Activated CD4-positive, alpha-beta memory T cell treated with anti-CD3 and anti-CD28 coated beads for 36 hours (primary cell): ENCODE measurements around the gene DHCR24. TPM values are rescaled to one million over a fixed set of nuclear protein-coding genes. Genes with fewer than 3 reads are reported as not detected.

Experiments used
- CTCF ChIA-PET: fragments of 350-600 bp; sonication (Branson Sonifier 250); formaldehyde crosslinking; loops from one replicate; lab custom pipeline; 2021; ENCODE audit warnings: antibody characterized with exemption, inconsistent platforms; lab: Charles Lee
- POLR2A ChIA-PET: fragments of 350-600 bp; sonication (Branson Sonifier 250); formaldehyde crosslinking; loops from one replicate; lab custom pipeline; 2021; ENCODE audit warnings: antibody characterized with exemption; lab: Charles Lee
- DNase-seq: peaks from one replicate; pipeline ENCODE4 v3.0.0-alpha.2; 2020
- H3K27ac Mint-ChIP-seq: one replicate; pipeline ENCODE4 v1.8.0; 2021; ENCODE audit warnings: mixed read lengths
- H3K27me3 Mint-ChIP-seq: one replicate; pipeline ENCODE4 v1.8.0; 2021; ENCODE audit warnings: mixed read lengths
- H3K36me3 Mint-ChIP-seq: one replicate; pipeline ENCODE4 v1.8.0; 2021; ENCODE audit warnings: mixed read lengths
- H3K4me1 Mint-ChIP-seq: one replicate; pipeline ENCODE4 v1.8.0; 2021; ENCODE audit warnings: low read depth, mixed read lengths
- H3K4me3 Mint-ChIP-seq: one replicate; pipeline ENCODE4 v1.8.0; 2021; ENCODE audit warnings: mild to moderate bottlenecking, mixed read lengths
- H3K9me3 Mint-ChIP-seq: one replicate; pipeline ENCODE4 v1.8.0; 2021; ENCODE audit warnings: mixed read lengths
- intact Hi-C: fragments of 100-400 bp; cut with micrococcal nuclease; formaldehyde crosslinking; loops from one replicate; pipeline ENCODE4 v1.15.1; 2023
- total RNA-seq, 2 experiments: library from RNA; stranded (reverse); gene quantifications; one replicate each; pipeline ENCODE4 v1.2.3, GENCODE V29; 2021

The DHCR24 gene
- total RNA-seq, 2 experiments from 2014 or later = 72.6 to 75.1 TPM

- Mint-ChIP-seq H3K4me3 (no peak overlapping the region), H3K9me3 (peaks cover 7% of the 10 kb centered on the region), H3K27me3 (peaks cover 1% of the 10 kb centered on the region), H3K27ac (no peak overlapping the region), H3K36me3 (peaks cover 6% of the 10 kb centered on the region), H3K4me1 (no peaks in the 10 kb centered on the region)
- CTCF ChIA-PET = no interaction called here
- POLR2A ChIA-PET = no interaction called here
- no peak for DNase-seq
- intact Hi-C loops = no loop called here
Observed at GRCh38 chr1:54835131-54835898, 51.7 kb downstream of the DHCR24 start.

- Mint-ChIP-seq H3K27ac (no peak overlapping the region), H3K9me3 (peaks cover 9% of the 10 kb centered on the region), H3K4me3 (no peak overlapping the region), H3K27me3 (peaks cover 1% of the 10 kb centered on the region), H3K4me1 (no peaks in the 10 kb centered on the region), H3K36me3 (peaks cover 8% of the 10 kb centered on the region)
- ChIA-PET POLR2A (no interaction called here), CTCF (no interaction called here)
- DNase-seq = no peak
- intact Hi-C loops = no loop called here
Observed at GRCh38 chr1:54834007-54834541, 52.9 kb downstream of the DHCR24 start.

- no peak overlapping the region for H3K27ac Mint-ChIP-seq
- intact Hi-C loops = no loop called here
- peaks cover 15% of the 10 kb centered on the region for H3K9me3 Mint-ChIP-seq
Observed at GRCh38 chr1:54833121-54833520, 53.9 kb downstream of the DHCR24 start.

GRCh38 chr1:54826226-54826816 lies 60.7 kb downstream of the DHCR24 start:
- intact Hi-C loops = no loop called here
- H3K4me1 Mint-ChIP-seq = no peaks in the 10 kb centered on the region
- ChIA-PET CTCF (no interaction called here), POLR2A (no interaction called here)
- peaks cover 41% of the 10 kb centered on the region for H3K9me3 Mint-ChIP-seq
- peaks cover 22% of the 10 kb centered on the region for H3K36me3 Mint-ChIP-seq
- no peaks in the 10 kb centered on the region for H3K27me3 Mint-ChIP-seq
- no peak overlapping the region for H3K4me3 Mint-ChIP-seq
- no peak overlapping the region for H3K27ac Mint-ChIP-seq
- DNase-seq = no peak

More at GRCh38 chr1:54833121-54833520, 53.9 kb downstream of the DHCR24 start:
- Mint-ChIP-seq H3K4me3 (no peak overlapping the region), H3K36me3 (peaks cover 10% of the 10 kb centered on the region), H3K4me1 (no peaks in the 10 kb centered on the region), H3K27me3 (peaks cover 1% of the 10 kb centered on the region)
- no peak for DNase-seq
- ChIA-PET POLR2A (no interaction called here), CTCF (no interaction called here)

GRCh38 chr1:54825696-54826095 lies 61.3 kb downstream of the DHCR24 start:
- no peak for DNase-seq
- ChIA-PET POLR2A (no interaction called here), CTCF (no interaction called here)
- Mint-ChIP-seq H3K4me1 (no peaks in the 10 kb centered on the region), H3K27me3 (no peaks in the 10 kb centered on the region), H3K9me3 (peaks cover 36% of the 10 kb centered on the region), H3K36me3 (peaks cover 18% of the 10 kb centered on the region), H3K27ac (no peak overlapping the region), H3K4me3 (no peak overlapping the region)
- intact Hi-C loops = no loop called here

GRCh38 chr1:54823670-54824069 lies 63.3 kb downstream of the DHCR24 start:
- intact Hi-C loops = no loop called here
- CTCF ChIA-PET = interaction anchor here (0.7 to 1.5 kb wide), 2 partner anchors 14 to 596 kb away, joined by 3 read pairs; no protein-coding TSS in a partner anchor
- DNase-seq = no peak
- Mint-ChIP-seq H3K27ac (no peak overlapping the region), H3K27me3 (no peaks in the 10 kb centered on the region), H3K4me1 (no peaks in the 10 kb centered on the region), H3K36me3 (peaks cover 13% of the 10 kb centered on the region), H3K4me3 (no peak overlapping the region), H3K9me3 (peaks cover 30% of the 10 kb centered on the region)
- POLR2A ChIA-PET = no interaction called here

- Mint-ChIP-seq H3K4me3 (no peak overlapping the region), H3K9me3 (peaks cover 14% of the 10 kb centered on the region), H3K36me3 (peaks cover 11% of the 10 kb centered on the region), H3K4me1 (peaks cover 2% of the 10 kb centered on the region), H3K27me3 (no peaks in the 10 kb centered on the region), H3K27ac (no peak overlapping the region)
- ChIA-PET CTCF (no interaction called here), POLR2A (interaction anchor here (0.6 kb wide), 1 partner anchor 330 kb away, joined by 3 read pairs; no protein-coding TSS in a partner anchor)
- DNase-seq = no peak
- intact Hi-C loops = no loop called here
Observed at GRCh38 chr1:54819733-54820132, 67.3 kb downstream of the DHCR24 start.

- intact Hi-C loops = no loop called here
- DNase-seq = no peak
- Mint-ChIP-seq H3K4me3 (no peak overlapping the region), H3K36me3 (peaks cover 7% of the 10 kb centered on the region), H3K4me1 (peaks cover 2% of the 10 kb centered on the region), H3K27me3 (no peaks in the 10 kb centered on the region), H3K9me3 (peaks cover 8% of the 10 kb centered on the region), H3K27ac (no peak overlapping the region)
- CTCF ChIA-PET = no interaction called here
- POLR2A ChIA-PET = no interaction called here
Observed at GRCh38 chr1:54819195-54819536, 67.8 kb downstream of the DHCR24 start.

- H3K4me3 Mint-ChIP-seq = no peak overlapping the region
- peaks cover 5% of the 10 kb centered on the region for H3K9me3 Mint-ChIP-seq
- ChIA-PET CTCF (interaction anchor here (0.9 kb wide), 1 partner anchor 17 kb away, joined by 4 read pairs; the partner anchor contains the start of gene TTC22), POLR2A (no interaction called here)
- no peak for DNase-seq
- H3K27me3 Mint-ChIP-seq = no peaks in the 10 kb centered on the region
- intact Hi-C loops = no loop called here
- peaks cover 2% of the 10 kb centered on the region for H3K4me1 Mint-ChIP-seq
- no peak overlapping the region for H3K27ac Mint-ChIP-seq
- H3K36me3 Mint-ChIP-seq = peaks cover 4% of the 10 kb centered on the region
Observed at GRCh38 chr1:54818461-54819194, 68.4 kb downstream of the DHCR24 start.

GRCh38 chr1:54816951-54817350 lies 70.0 kb downstream of the DHCR24 start:
- Mint-ChIP-seq H3K4me1 (peaks cover 2% of the 10 kb centered on the region), H3K27me3 (no peaks in the 10 kb centered on the region), H3K4me3 (no peak overlapping the region), H3K27ac (no peak overlapping the region), H3K9me3 (no peaks in the 10 kb centered on the region), H3K36me3 (no peaks in the 10 kb centered on the region)
- ChIA-PET POLR2A (no interaction called here), CTCF (no interaction called here)
- DNase-seq = no peak
- intact Hi-C loops = no loop called here

- ChIA-PET POLR2A (no interaction called here), CTCF (interaction anchor here (0.8 to 1.3 kb wide), 2 partner anchors 144 to 206 kb away, joined by 3 to 5 read pairs; no protein-coding TSS in a partner anchor)
- no peak for DNase-seq
- no peaks in the 10 kb centered on the region for H3K36me3 Mint-ChIP-seq
- H3K27me3 Mint-ChIP-seq = no peaks in the 10 kb centered on the region
- no peak overlapping the region for H3K4me3 Mint-ChIP-seq
- intact Hi-C loops = no loop called here
- peaks cover 2% of the 10 kb centered on the region for H3K4me1 Mint-ChIP-seq
- H3K9me3 Mint-ChIP-seq = no peaks in the 10 kb centered on the region
- H3K27ac Mint-ChIP-seq = no peak overlapping the region
Observed at GRCh38 chr1:54816130-54816529, 70.9 kb downstream of the DHCR24 start.
